Measurements from ENCODE around the gene HERC3. TPM values are rescaled to one million over a fixed set of nuclear protein-coding genes. Genes with fewer than 3 reads are reported as not detected.
A peak's percentile ranks its signal among the peaks of the same experiment; 100 is the strongest.

HERC3 gene
- total and polyA plus RNA-seq, 2 of the 13 experiments (the other 11 are each of a cell fraction or from before 2014, with no cell fraction given): 3.8 to 6.2 TPM

DNA sequence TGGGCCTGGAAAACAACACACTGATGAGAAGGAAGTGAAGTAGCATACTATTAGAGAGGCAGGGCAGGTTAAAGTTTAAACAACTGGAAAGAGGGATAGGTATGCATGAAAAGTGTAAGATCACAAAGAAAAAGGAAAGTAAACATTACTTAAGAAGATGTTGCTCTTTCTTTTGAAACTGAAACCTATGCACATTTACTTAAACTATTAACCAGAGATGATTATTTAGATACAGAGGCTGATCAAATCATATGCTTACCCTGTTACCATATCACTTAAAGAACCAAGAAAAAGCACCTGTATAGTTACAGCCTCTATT lies 67.6 kb downstream of the HERC3 start (continued):
- TF ChIP-seq, protein P1, sequence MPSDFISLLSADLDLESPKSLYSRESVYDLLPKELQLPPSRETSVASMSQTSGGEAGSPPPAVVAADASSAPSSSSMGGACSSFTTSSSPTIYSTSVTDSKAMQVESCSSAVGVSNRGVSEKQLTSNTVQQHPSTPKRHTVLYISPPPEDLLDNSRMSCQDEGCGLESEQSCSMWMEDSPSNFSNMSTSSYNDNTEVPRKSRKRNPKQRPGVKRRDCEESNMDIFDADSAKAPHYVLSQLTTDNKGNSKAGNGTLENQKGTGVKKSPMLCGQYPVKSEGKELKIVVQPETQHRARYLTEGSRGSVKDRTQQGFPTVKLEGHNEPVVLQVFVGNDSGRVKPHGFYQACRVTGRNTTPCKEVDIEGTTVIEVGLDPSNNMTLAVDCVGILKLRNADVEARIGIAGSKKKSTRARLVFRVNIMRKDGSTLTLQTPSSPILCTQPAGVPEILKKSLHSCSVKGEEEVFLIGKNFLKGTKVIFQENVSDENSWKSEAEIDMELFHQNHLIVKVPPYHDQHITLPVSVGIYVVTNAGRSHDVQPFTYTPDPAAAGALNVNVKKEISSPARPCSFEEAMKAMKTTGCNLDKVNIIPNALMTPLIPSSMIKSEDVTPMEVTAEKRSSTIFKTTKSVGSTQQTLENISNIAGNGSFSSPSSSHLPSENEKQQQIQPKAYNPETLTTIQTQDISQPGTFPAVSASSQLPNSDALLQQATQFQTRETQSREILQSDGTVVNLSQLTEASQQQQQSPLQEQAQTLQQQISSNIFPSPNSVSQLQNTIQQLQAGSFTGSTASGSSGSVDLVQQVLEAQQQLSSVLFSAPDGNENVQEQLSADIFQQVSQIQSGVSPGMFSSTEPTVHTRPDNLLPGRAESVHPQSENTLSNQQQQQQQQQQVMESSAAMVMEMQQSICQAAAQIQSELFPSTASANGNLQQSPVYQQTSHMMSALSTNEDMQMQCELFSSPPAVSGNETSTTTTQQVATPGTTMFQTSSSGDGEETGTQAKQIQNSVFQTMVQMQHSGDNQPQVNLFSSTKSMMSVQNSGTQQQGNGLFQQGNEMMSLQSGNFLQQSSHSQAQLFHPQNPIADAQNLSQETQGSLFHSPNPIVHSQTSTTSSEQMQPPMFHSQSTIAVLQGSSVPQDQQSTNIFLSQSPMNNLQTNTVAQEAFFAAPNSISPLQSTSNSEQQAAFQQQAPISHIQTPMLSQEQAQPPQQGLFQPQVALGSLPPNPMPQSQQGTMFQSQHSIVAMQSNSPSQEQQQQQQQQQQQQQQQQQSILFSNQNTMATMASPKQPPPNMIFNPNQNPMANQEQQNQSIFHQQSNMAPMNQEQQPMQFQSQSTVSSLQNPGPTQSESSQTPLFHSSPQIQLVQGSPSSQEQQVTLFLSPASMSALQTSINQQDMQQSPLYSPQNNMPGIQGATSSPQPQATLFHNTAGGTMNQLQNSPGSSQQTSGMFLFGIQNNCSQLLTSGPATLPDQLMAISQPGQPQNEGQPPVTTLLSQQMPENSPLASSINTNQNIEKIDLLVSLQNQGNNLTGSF (CRISPR knock-in tag; IDR thresholded peaks at IDR 0.05): no peak
- TF ChIP-seq ZNF878 (CRISPR knock-in tag; IDR thresholded peaks at IDR 0.05): no peak
- peak; percentile 23; the same call in 1 of the 2 replicates for TF ChIP-seq ISL2 (CRISPR knock-in tag; IDR thresholded peaks at IDR 0.05)
- no peak for TF ChIP-seq RNF2 (conservative IDR thresholded peaks at IDR 0.05; ENCODE audit: low read depth)
- no peak for TF ChIP-seq MXD1 (CRISPR knock-in tag; IDR thresholded peaks at IDR 0.05)
- TF ChIP-seq ZNF317 (CRISPR knock-in tag; IDR thresholded peaks at IDR 0.05): no peak
- TF ChIP-seq ZNF460 (CRISPR knock-in tag; IDR thresholded peaks at IDR 0.05; ENCODE audit: borderline replicate concordance): no peak
- TF ChIP-seq ZNF550 (CRISPR knock-in tag; IDR thresholded peaks at IDR 0.05; ENCODE audit: borderline replicate concordance): no peak
- no peak for TF ChIP-seq ZNF510 (CRISPR knock-in tag; IDR thresholded peaks at IDR 0.05; ENCODE audit: low read depth)
- TF ChIP-seq MXI1 (IDR thresholded peaks at IDR 0.05; ENCODE audit: borderline replicate concordance, low read depth, low read length): no peak
- TF ChIP-seq, protein P2, sequence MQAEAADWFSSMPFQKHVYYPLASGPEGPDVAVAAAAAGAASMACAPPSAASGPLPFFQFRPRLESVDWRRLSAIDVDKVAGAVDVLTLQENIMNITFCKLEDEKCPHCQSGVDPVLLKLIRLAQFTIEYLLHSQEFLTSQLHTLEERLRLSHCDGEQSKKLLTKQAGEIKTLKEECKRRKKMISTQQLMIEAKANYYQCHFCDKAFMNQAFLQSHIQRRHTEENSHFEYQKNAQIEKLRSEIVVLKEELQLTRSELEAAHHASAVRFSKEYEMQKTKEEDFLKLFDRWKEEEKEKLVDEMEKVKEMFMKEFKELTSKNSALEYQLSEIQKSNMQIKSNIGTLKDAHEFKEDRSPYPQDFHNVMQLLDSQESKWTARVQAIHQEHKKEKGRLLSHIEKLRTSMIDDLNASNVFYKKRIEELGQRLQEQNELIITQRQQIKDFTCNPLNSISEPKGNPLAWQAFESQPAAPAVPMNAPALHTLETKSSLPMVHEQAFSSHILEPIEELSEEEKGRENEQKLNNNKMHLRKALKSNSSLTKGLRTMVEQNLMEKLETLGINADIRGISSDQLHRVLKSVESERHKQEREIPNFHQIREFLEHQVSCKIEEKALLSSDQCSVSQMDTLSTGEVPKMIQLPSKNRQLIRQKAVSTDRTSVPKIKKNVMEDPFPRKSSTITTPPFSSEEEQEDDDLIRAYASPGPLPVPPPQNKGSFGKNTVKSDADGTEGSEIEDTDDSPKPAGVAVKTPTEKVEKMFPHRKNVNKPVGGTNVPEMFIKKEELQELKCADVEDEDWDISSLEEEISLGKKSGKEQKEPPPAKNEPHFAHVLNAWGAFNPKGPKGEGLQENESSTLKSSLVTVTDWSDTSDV (CRISPR knock-in tag; IDR thresholded peaks at IDR 0.05): no peak
- TF ChIP-seq NR2F2 (IDR thresholded peaks at IDR 0.05; ENCODE audit: borderline replicate concordance, low read depth): no peak
- peak; percentile 62; the same call in 1 of the 2 replicates for TF ChIP-seq ELF3 (CRISPR knock-in tag; IDR thresholded peaks at IDR 0.05)
- TF ChIP-seq EED (CRISPR knock-in tag; IDR thresholded peaks at IDR 0.05): no peak
- no peak for TF ChIP-seq ZNF207 (IDR thresholded peaks at IDR 0.05; ENCODE audit: borderline replicate concordance)
- TF ChIP-seq, protein P3, sequence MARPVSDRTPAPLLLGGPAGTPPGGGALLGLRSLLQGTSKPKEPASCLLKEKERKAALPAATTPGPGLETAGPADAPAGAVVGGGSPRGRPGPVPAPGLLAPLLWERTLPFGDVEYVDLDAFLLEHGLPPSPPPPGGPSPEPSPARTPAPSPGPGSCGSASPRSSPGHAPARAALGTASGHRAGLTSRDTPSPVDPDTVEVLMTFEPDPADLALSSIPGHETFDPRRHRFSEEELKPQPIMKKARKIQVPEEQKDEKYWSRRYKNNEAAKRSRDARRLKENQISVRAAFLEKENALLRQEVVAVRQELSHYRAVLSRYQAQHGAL (CRISPR knock-in tag; IDR thresholded peaks at IDR 0.05; ENCODE audit: not compliant biosample characterization): no peak
- no peak for TF ChIP-seq ZSCAN31 (CRISPR knock-in tag; IDR thresholded peaks at IDR 0.05; ENCODE audit: low read depth)
- TF ChIP-seq ZNF33B (CRISPR knock-in tag; IDR thresholded peaks at IDR 0.05): no peak
- TF ChIP-seq HNRNPK (IDR thresholded peaks at IDR 0.05; ENCODE audit: low read depth, low read length, poor library complexity, severe bottlenecking): no peak
- no peak for TF ChIP-seq SOX13 (IDR thresholded peaks at IDR 0.05)
- peak in 1 of 2 experiments; percentile 42; a peak in 1 of 4 replicates for TF ChIP-seq SOX13 (CRISPR knock-in tag; conservative IDR thresholded peaks at IDR 0.05 in 1 of 2, IDR thresholded peaks at IDR 0.05 in 1 of 2)
- no peak for TF ChIP-seq NCOR1 (IDR thresholded peaks at IDR 0.05; ENCODE audit: borderline replicate concordance, low read length)
- no peak for TF ChIP-seq MED13 (CRISPR knock-in tag; IDR thresholded peaks at IDR 0.05)
- TF ChIP-seq ATF1 (CRISPR knock-in tag; IDR thresholded peaks at IDR 0.05): no peak
